WTC11 (cell line): ENCODE measurements around the gene WNK1. TPM values are rescaled to one million over a fixed set of nuclear protein-coding genes. Genes with fewer than 3 reads are reported as not detected.

Experiments
- ATAC-seq: fragments of 200-7000 bp; cut with Tn5 transposase; 2 replicates; pipeline ENCODE4 v1.10.0; 2021; ENCODE audit warnings: mild to moderate bottlenecking, moderate library complexity
- CTCF ChIA-PET: fragments of 300-600 bp; sonication (Branson Sonifier 250); formaldehyde crosslinking; loops from one replicate; lab custom pipeline; 2021; ENCODE audit warnings: antibody characterized with exemption; lab: Charles Lee
- POLR2A ChIA-PET: fragments of 350-600 bp; sonication (Branson Sonifier 250); formaldehyde crosslinking; loops from one replicate; lab custom pipeline; 2021; ENCODE audit warnings: antibody characterized with exemption; lab: Charles Lee
- DNase-seq: peaks from one replicate; pipeline ENCODE4 v3.0.0; 2021; ENCODE audit warnings: low spot score
- H3K27ac Mint-ChIP-seq: 2 replicates; pipeline ENCODE4 v1.8.0; 2021; ENCODE audit warnings: mixed read lengths
- H3K27me3 Mint-ChIP-seq: 2 replicates; pipeline ENCODE4 v1.8.0; 2021; ENCODE audit warnings: low read depth, mild to moderate bottlenecking, moderate library complexity, mixed read lengths
- H3K36me3 Mint-ChIP-seq: 2 replicates; pipeline ENCODE4 v1.8.0; 2021; ENCODE audit warnings: mixed read lengths
- H3K4me1 Mint-ChIP-seq: 2 replicates; pipeline ENCODE4 v1.8.0; 2022; ENCODE audit warnings: mixed read lengths
- H3K4me3 Mint-ChIP-seq: 2 replicates; pipeline ENCODE4 v1.8.0; 2021; ENCODE audit warnings: mild to moderate bottlenecking, moderate library complexity, mixed read lengths
- H3K9me3 Mint-ChIP-seq: 2 replicates; pipeline ENCODE4 v1.8.0; 2021; ENCODE audit warnings: mixed read lengths
- ATF1 ChIP-seq: sonication (generic); formaldehyde crosslinking; IDR thresholded peaks from 2 replicates; pipeline ENCODE4 v1.8.1; 2023; ENCODE audit warnings: mild to moderate bottlenecking, moderate library complexity, missing genetic modification reagents
- ATF2 ChIP-seq: sonication (generic); formaldehyde crosslinking; IDR thresholded peaks from 2 replicates; pipeline ENCODE4 v1.8.1; 2022; ENCODE audit warnings: low read depth, missing genetic modification reagents, borderline replicate concordance
- CREB1 ChIP-seq: sonication (generic); formaldehyde crosslinking; IDR thresholded peaks from 2 replicates; pipeline ENCODE4 v1.8.0; 2023; ENCODE audit warnings: mild to moderate bottlenecking, missing genetic modification reagents
- GRHL2 ChIP-seq: fragments of 250-450 bp; sonication (Bioruptor Pico); IDR thresholded peaks from 2 replicates; pipeline ENCODE4 v1.8.0; 2022; ENCODE audit warnings: mild to moderate bottlenecking, moderate library complexity; ENCODE audit not compliant: insufficient replicate concordance, severe bottlenecking
- JUN ChIP-seq: sonication (generic); formaldehyde crosslinking; IDR thresholded peaks from 2 replicates; pipeline ENCODE4 v1.8.0; 2023; ENCODE audit warnings: mild to moderate bottlenecking, missing genetic modification reagents
- NR2C2 ChIP-seq: sonication (generic); formaldehyde crosslinking; IDR thresholded peaks from 2 replicates; pipeline ENCODE4 v1.8.0; 2022; ENCODE audit warnings: mild to moderate bottlenecking, missing genetic modification reagents
- OVOL2 ChIP-seq: fragments of 250-450 bp; sonication (Bioruptor Pico); IDR thresholded peaks from 2 replicates; pipeline ENCODE4 v1.9.0; 2021; ENCODE audit warnings: mild to moderate bottlenecking, borderline replicate concordance
- PRRX2 ChIP-seq: fragments of 250-450 bp; sonication (Bioruptor Pico); IDR thresholded peaks from 2 replicates; pipeline ENCODE4 v1.8.0; 2021; ENCODE audit warnings: mild to moderate bottlenecking
- SMAD4 ChIP-seq: sonication (generic); formaldehyde crosslinking; IDR thresholded peaks from 2 replicates; pipeline ENCODE4 v1.8.0; 2022; ENCODE audit warnings: mild to moderate bottlenecking, missing genetic modification reagents
- SOX15 ChIP-seq: fragments of 250-450 bp; sonication (Bioruptor Pico); IDR thresholded peaks from 2 replicates; pipeline ENCODE4 v1.9.0; 2021; ENCODE audit warnings: mild to moderate bottlenecking
- ZNF138 ChIP-seq: sonication (generic); formaldehyde crosslinking; conservative IDR thresholded peaks from 2 replicates; pipeline ENCODE4 v1.8.1; 2022; ENCODE audit warnings: mild to moderate bottlenecking, moderate library complexity, missing genetic modification reagents
- ZNF219 ChIP-seq: sonication (generic); formaldehyde crosslinking; IDR thresholded peaks from 2 replicates; pipeline ENCODE4 v1.8.0; 2023; ENCODE audit warnings: missing genetic modification reagents, mild to moderate bottlenecking, borderline replicate concordance
- ZNF232 ChIP-seq: sonication (generic); formaldehyde crosslinking; IDR thresholded peaks from 2 replicates; pipeline ENCODE4 v1.8.0; 2022; ENCODE audit warnings: mild to moderate bottlenecking, missing genetic modification reagents
- ZNF317 ChIP-seq: sonication (generic); formaldehyde crosslinking; IDR thresholded peaks from 2 replicates; pipeline ENCODE4 v1.8.1; 2023; ENCODE audit warnings: low read depth, mild to moderate bottlenecking, moderate library complexity, missing genetic modification reagents, borderline replicate concordance
- ZNF416 ChIP-seq: fragments of 250-450 bp; sonication (Bioruptor Pico); IDR thresholded peaks from 2 replicates; pipeline ENCODE4 v1.9.0; 2021; ENCODE audit warnings: mild to moderate bottlenecking, inconsistent platforms
- total RNA-seq: library from RNA; stranded (reverse); gene quantifications from 3 replicates; pipeline ENCODE4 v1.2.3, GENCODE V29; 2021
- TF ChIP-seq, protein P1 (sequence below): sonication (generic); formaldehyde crosslinking; IDR thresholded peaks from 2 replicates; pipeline ENCODE4 v1.8.0; 2023; ENCODE audit warnings: missing genetic modification reagents
- TF ChIP-seq, protein P2 (sequence below): fragments of 250-450 bp; sonication (Bioruptor Pico); IDR thresholded peaks from 2 replicates; pipeline ENCODE4 v1.9.0; 2021; ENCODE audit warnings: mild to moderate bottlenecking
- TF ChIP-seq, protein P3 (sequence below): sonication (generic); formaldehyde crosslinking; IDR thresholded peaks from 2 replicates; pipeline ENCODE4 v1.8.1; 2023; ENCODE audit warnings: mild to moderate bottlenecking, moderate library complexity, missing genetic modification reagents
- TF ChIP-seq, protein P4 (sequence below): sonication (generic); formaldehyde crosslinking; IDR thresholded peaks from 2 replicates; pipeline ENCODE4 v1.8.1; 2022; ENCODE audit warnings: low read depth, mild to moderate bottlenecking, moderate library complexity, missing genetic modification reagents, borderline replicate concordance
- TF ChIP-seq, protein P5 (sequence below): sonication (generic); formaldehyde crosslinking; IDR thresholded peaks from 2 replicates; pipeline ENCODE4 v1.8.0; 2022; ENCODE audit warnings: mild to moderate bottlenecking, missing genetic modification reagents

The WNK1 gene
- total RNA-seq, 1 experiment from 2014 or later: 118 TPM

DNA sequence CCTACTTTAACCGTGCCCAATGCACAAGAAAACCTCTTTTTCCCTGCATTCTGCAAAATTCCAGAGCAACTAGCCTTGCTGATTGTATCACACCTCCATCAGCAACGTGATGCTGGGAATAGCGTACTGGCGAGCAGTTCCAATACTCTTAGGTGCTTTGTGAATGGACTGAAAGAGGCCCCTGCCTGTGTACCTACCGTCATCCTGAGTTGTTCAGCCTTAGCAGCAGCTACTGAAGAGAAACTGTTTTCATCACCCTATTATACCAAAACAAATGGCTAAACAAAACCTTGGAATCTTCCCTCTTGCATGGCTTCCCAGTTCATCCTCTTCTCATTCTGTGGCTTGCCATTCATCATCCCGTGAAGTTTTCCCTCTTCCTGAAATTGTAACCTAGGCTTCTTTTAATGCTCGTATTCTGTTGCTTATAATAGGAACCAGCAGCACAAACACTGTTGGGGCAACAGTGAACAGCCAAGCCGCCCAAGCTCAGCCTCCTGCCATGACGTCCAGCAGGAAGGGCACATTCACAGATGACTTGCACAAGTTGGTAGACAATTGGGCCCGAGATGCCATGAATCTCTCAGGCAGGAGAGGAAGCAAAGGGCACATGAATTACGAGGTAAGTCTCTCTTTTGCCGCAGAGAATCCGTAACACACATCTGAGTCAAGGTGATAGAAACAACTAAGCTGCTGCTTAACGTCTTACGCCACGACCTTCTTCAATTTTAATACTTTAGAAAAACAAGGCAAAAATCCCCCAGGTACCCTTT lies 155.2 kb downstream of the WNK1 start:
- ATAC-seq: no peak
- POLR2A ChIA-PET: interaction anchor here (0.7 kb wide), 1 partner anchor 90 kb away, joined by 6 read pairs; no protein-coding TSS in a partner anchor
- no peak for TF ChIP-seq GRHL2 (CRISPR knock-in tag)
- no peak for TF ChIP-seq CREB1 (CRISPR knock-in tag)
- TF ChIP-seq ATF1 (CRISPR knock-in tag): no peak
- TF ChIP-seq, protein P1, sequence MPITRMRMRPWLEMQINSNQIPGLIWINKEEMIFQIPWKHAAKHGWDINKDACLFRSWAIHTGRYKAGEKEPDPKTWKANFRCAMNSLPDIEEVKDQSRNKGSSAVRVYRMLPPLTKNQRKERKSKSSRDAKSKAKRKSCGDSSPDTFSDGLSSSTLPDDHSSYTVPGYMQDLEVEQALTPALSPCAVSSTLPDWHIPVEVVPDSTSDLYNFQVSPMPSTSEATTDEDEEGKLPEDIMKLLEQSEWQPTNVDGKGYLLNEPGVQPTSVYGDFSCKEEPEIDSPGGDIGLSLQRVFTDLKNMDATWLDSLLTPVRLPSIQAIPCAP (CRISPR knock-in tag): no peak
- TF ChIP-seq PRRX2 (CRISPR knock-in tag): no peak
- TF ChIP-seq NR2C2 (CRISPR knock-in tag): no peak
- no peak for TF ChIP-seq ZNF219 (CRISPR knock-in tag)
- TF ChIP-seq, protein P2, sequence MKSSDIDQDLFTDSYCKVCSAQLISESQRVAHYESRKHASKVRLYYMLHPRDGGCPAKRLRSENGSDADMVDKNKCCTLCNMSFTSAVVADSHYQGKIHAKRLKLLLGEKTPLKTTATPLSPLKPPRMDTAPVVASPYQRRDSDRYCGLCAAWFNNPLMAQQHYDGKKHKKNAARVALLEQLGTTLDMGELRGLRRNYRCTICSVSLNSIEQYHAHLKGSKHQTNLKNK (CRISPR knock-in tag): no peak
- no peak for TF ChIP-seq ZNF317 (CRISPR knock-in tag)
- TF ChIP-seq ZNF138 (CRISPR knock-in tag): no peak
- Mint-ChIP-seq H3K4me1 (peaks cover 17% of the 10 kb centered on the region), H3K27ac (peak overlapping the region; percentile 9), H3K36me3 (peaks cover 51% of the 10 kb centered on the region), H3K4me3 (no peak overlapping the region), H3K27me3 (no peaks in the 10 kb centered on the region), H3K9me3 (no peaks in the 10 kb centered on the region)
- CTCF ChIA-PET: no interaction called here
- no peak for DNase-seq

DNA sequence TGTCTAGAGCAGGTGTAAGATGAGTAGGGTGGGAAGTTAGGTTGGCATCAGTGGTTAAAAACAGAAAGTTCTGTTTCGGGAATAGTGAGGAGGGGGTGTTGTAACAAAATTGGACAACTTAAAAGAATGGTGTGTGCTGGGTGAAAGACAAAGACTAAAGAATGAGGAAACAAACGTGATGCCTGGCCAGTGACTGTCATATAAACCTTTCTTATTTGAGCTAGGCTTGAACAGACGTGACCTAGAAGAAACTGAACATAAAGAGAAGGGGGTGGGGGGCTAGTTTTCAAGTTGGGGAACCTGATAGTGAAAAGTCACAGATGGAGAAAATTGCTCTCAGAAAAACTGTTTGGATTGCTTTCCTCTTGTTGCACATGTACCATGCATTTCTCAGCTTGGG lies 157.5 kb downstream of the WNK1 start:
- Mint-ChIP-seq H3K4me1 (peaks cover 14% of the 10 kb centered on the region), H3K36me3 (peaks cover 62% of the 10 kb centered on the region), H3K9me3 (no peaks in the 10 kb centered on the region), H3K27me3 (no peaks in the 10 kb centered on the region), H3K4me3 (no peak overlapping the region), H3K27ac (peak overlapping the region; percentile 86)
- ChIA-PET POLR2A (no interaction called here), CTCF (interaction anchor here (1.6 kb wide), 1 partner anchor 40 kb away, joined by 3 read pairs; the partner anchor contains the start of gene RAD52)
- TF ChIP-seq OVOL2 (CRISPR knock-in tag) (no peak), JUN (no peak), GRHL2 (CRISPR knock-in tag) (no peak), PRRX2 (CRISPR knock-in tag) (no peak), ZNF232 (CRISPR knock-in tag) (no peak), ZNF416 (CRISPR knock-in tag) (no peak), SMAD4 (CRISPR knock-in tag) (no peak), SOX15 (CRISPR knock-in tag) (no peak), ATF2 (no peak), CREB1 (CRISPR knock-in tag) (no peak)
- TF ChIP-seq, protein P3, sequence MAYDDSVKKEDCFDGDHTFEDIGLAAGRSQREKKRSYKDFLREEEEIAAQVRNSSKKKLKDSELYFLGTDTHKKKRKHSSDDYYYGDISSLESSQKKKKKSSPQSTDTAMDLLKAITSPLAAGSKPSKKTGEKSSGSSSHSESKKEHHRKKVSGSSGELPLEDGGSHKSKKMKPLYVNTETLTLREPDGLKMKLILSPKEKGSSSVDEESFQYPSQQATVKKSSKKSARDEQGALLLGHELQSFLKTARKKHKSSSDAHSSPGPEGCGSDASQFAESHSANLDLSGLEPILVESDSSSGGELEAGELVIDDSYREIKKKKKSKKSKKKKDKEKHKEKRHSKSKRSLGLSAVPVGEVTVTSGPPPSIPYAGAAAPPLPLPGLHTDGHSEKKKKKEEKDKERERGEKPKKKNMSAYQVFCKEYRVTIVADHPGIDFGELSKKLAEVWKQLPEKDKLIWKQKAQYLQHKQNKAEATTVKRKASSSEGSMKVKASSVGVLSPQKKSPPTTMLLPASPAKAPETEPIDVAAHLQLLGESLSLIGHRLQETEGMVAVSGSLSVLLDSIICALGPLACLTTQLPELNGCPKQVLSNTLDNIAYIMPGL (CRISPR knock-in tag): no peak
- TF ChIP-seq, protein P4, sequence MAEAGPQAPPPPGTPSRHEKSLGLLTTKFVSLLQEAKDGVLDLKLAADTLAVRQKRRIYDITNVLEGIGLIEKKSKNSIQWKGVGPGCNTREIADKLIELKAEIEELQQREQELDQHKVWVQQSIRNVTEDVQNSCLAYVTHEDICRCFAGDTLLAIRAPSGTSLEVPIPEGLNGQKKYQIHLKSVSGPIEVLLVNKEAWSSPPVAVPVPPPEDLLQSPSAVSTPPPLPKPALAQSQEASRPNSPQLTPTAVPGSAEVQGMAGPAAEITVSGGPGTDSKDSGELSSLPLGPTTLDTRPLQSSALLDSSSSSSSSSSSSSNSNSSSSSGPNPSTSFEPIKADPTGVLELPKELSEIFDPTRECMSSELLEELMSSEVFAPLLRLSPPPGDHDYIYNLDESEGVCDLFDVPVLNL: no peak
- TF ChIP-seq, protein P5, sequence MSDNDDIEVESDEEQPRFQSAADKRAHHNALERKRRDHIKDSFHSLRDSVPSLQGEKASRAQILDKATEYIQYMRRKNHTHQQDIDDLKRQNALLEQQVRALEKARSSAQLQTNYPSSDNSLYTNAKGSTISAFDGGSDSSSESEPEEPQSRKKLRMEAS (CRISPR knock-in tag): no peak
- DNase-seq (no peak), ATAC-seq (no peak)
